C4-2B (cell line): ENCODE measurements around the gene TEDC2.
"Not testable (repeated sequence)": the region's sequence is repeated elsewhere in the genome, so short reads cannot be mapped to it uniquely, and the experiment has no call there.

ENCODE experiments used
- H3K27ac ChIP-seq: fragments of 450-650 bp; 2 replicates; pipeline ENCODE4 v1.5.1; 2017
- ZFX ChIP-seq: fragments of 450-650 bp; IDR thresholded peaks from 2 replicates; pipeline ENCODE4 v1.6.1; 2017
- TF ChIP-seq, protein P1 (sequence below): fragments of 450-650 bp; conservative IDR thresholded peaks from 2 replicates; pipeline ENCODE4 v1.5.1; 2017; ENCODE audit warnings: mild to moderate bottlenecking

The TEDC2 gene

DNA sequence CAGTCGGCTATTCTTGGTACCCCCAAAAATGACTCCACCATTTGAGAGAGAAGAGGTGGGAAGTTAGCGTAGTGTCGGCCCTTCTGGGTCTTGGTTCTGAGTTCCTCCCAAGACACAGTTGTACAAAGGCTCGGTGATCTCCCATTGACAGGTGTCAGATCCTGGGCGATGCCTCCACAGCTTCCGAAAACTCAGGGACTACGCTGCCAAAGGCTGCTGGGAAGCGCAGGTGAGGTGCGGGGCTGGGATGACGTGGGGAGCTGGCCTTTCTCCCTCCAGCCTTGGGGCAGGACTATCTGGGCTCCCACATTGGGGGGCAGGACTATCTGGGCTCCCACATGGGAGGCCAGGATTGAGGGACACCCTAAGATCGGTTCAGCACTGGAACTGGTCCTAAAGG lies 20.3 kb upstream of the TEDC2 start:
- TF ChIP-seq, protein P1, sequence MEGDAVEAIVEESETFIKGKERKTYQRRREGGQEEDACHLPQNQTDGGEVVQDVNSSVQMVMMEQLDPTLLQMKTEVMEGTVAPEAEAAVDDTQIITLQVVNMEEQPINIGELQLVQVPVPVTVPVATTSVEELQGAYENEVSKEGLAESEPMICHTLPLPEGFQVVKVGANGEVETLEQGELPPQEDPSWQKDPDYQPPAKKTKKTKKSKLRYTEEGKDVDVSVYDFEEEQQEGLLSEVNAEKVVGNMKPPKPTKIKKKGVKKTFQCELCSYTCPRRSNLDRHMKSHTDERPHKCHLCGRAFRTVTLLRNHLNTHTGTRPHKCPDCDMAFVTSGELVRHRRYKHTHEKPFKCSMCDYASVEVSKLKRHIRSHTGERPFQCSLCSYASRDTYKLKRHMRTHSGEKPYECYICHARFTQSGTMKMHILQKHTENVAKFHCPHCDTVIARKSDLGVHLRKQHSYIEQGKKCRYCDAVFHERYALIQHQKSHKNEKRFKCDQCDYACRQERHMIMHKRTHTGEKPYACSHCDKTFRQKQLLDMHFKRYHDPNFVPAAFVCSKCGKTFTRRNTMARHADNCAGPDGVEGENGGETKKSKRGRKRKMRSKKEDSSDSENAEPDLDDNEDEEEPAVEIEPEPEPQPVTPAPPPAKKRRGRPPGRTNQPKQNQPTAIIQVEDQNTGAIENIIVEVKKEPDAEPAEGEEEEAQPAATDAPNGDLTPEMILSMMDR: no peak
- TF ChIP-seq ZFX: no peak
- H3K27ac ChIP-seq: no peak overlapping the region

GRCh38 chr16:2441143-2441804 lies 18.6 kb upstream of the TEDC2 start:
- H3K27ac ChIP-seq: not testable (repeated sequence)

GRCh38 chr16:2443555-2443954 lies 16.4 kb upstream of the TEDC2 start:
- no peak overlapping the region for H3K27ac ChIP-seq
- no peak for TF ChIP-seq ZFX
- TF ChIP-seq, protein P1: no peak

- TF ChIP-seq ZFX: no peak
- TF ChIP-seq, protein P1: no peak
- H3K27ac ChIP-seq: no peak overlapping the region
These were observed 11.9 kb upstream of the TEDC2 start for GRCh38 chr16:2447920-2448583.

- no peak for TF ChIP-seq ZFX
- TF ChIP-seq, protein P1: no peak
- no peak overlapping the region for H3K27ac ChIP-seq
These were observed 10.8 kb upstream of the TEDC2 start for GRCh38 chr16:2449118-2449517.

DNA sequence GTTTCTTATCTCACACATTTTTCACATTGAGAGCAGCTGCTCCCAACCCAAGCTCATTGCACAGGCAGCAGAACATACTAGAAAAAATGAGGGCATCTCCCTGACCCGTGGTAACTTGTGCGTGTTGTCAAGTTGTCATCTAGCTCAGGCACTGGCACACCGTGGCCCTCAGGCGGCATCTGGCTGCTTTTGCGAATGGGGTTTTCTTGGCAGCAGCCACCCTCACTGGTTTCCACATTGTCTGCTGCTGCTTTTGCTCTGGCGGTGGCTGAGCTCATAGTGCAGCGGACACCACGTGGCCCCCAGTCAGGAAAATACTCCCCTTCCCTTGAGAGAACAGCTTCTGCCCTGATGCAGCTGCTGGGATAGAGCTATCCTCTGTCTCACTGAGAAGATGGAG lies 9.4 kb upstream of the TEDC2 start:
- no peak overlapping the region for H3K27ac ChIP-seq
- TF ChIP-seq, protein P1: no peak
- no peak for TF ChIP-seq ZFX

DNA sequence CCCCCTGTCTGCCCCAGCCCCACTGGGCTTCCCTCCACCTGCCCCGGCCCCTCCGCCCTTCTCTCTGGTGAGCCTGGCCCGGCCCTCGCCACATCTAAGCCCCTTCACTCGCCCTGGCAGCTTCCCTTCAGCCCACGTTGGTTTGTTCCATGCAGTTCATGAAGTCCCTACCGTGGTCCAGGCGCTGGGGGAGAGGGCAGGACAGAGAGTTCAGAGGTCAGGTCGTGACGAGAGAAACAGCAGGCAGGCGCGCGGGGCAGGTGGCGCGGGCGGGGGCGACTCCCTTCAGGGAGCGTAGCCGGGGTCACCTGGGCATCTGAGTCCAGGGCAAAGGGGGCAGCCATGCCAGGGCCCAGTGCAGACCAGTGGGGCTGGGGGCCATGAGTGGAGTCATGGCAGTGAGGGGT lies 8.9 kb upstream of the TEDC2 start:
- no peak overlapping the region for H3K27ac ChIP-seq
- TF ChIP-seq, protein P1: no peak
- no peak for TF ChIP-seq ZFX
